ENCODE data around the gene EOGT.

DNA sequence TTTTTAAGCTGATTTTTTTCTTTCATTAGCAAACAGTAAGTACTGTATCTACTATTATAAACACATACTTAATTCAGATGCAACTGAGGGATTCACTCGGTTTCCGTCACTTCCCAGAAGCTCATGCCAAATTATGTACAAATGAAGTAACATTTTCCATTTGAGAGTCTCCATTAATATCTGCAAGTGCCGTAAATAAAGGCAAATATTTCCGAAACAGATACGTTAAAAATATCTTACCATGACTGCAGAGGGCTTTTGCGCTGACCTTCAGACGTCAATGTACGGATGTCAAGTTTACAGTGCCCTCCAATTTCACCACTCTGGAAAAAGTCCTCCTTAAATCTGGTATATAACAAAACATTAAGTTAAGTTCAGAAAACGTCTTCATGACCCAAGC is 9.3 kb downstream of the EOGT start:
- TF ChIP-seq, protein P1, sequence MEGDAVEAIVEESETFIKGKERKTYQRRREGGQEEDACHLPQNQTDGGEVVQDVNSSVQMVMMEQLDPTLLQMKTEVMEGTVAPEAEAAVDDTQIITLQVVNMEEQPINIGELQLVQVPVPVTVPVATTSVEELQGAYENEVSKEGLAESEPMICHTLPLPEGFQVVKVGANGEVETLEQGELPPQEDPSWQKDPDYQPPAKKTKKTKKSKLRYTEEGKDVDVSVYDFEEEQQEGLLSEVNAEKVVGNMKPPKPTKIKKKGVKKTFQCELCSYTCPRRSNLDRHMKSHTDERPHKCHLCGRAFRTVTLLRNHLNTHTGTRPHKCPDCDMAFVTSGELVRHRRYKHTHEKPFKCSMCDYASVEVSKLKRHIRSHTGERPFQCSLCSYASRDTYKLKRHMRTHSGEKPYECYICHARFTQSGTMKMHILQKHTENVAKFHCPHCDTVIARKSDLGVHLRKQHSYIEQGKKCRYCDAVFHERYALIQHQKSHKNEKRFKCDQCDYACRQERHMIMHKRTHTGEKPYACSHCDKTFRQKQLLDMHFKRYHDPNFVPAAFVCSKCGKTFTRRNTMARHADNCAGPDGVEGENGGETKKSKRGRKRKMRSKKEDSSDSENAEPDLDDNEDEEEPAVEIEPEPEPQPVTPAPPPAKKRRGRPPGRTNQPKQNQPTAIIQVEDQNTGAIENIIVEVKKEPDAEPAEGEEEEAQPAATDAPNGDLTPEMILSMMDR (IDR thresholded peaks at IDR 0.05) = no peak
- TF ChIP-seq POLR2A (IDR thresholded peaks at IDR 0.05) = no peak
